HepG2 (cell line): Measurements from ENCODE around the gene SKIDA1. TPM values are rescaled to one million over a fixed set of nuclear protein-coding genes. Genes with fewer than 3 reads are reported as not detected.

Experiments
- AFF4 ChIP-seq: sonication (generic); formaldehyde crosslinking; IDR thresholded peaks from 2 replicates; pipeline ENCODE4 v1.4.0; 2020; ENCODE audit warnings: missing genetic modification reagents
- ATF5 ChIP-seq: sonication (generic); formaldehyde crosslinking; IDR thresholded peaks from 2 replicates; pipeline ENCODE4 v1.4.0; 2020; ENCODE audit warnings: mild to moderate bottlenecking, low read depth, missing genetic modification reagents
- ELF1 ChIP-seq: sonication (generic); formaldehyde crosslinking; IDR thresholded peaks from 2 replicates; pipeline ENCODE4 v1.4.0; 2020; ENCODE audit warnings: missing genetic modification reagents
- HDAC1 ChIP-seq: sonication (generic); formaldehyde crosslinking; IDR thresholded peaks from 2 replicates; pipeline ENCODE4 v1.5.1; 2020; ENCODE audit warnings: mild to moderate bottlenecking, missing genetic modification reagents
- MAFK ChIP-seq, 2 experiments: IDR thresholded peaks in 1 of 2; conservative IDR thresholded peaks in 1 of 2; 2 replicates each; pipeline ENCODE4 v1.6.1; 2011; ENCODE audit warnings: improper control_type of control experiment in 2 of 2, low read length in 2 of 2
- MTA1 ChIP-seq: sonication (generic); formaldehyde crosslinking; IDR thresholded peaks from 2 replicates; pipeline ENCODE4 v1.4.0; 2020; ENCODE audit warnings: missing genetic modification reagents, mild to moderate bottlenecking, borderline replicate concordance
- NFRKB ChIP-seq: fragments of 450-650 bp; IDR thresholded peaks from 2 replicates; pipeline ENCODE4 v1.6.1; 2017
- RBM39 ChIP-seq: fragments of 200-400 bp; formaldehyde crosslinking; IDR thresholded peaks from one replicate; pipeline ENCODE4 v1.6.1; 2018; ENCODE audit warnings: antibody characterized with exemption, mild to moderate bottlenecking, low read depth, low read length; ENCODE audit not compliant: poor library complexity, severe bottlenecking
- SKI ChIP-seq: fragments of 450-650 bp; IDR thresholded peaks from one replicate; pipeline ENCODE4 v1.6.1; 2018; ENCODE audit warnings: mild to moderate bottlenecking; ENCODE audit not compliant: partially characterized antibody
- SOX6 ChIP-seq, 2 experiments: fragments of 450-650 bp in 1 of 2; sonication (generic) in 1 of 2; formaldehyde crosslinking in 1 of 2; IDR thresholded peaks; 2 replicates each; pipeline versions ENCODE4 v1.4.0 to v1.6.1; 2017 to 2020; ENCODE audit warnings: antibody characterized with exemption in 1 of 2, mild to moderate bottlenecking in 1 of 2, missing genetic modification reagents in 1 of 2
- TEAD2 ChIP-seq: sonication (generic); formaldehyde crosslinking; IDR thresholded peaks from 2 replicates; pipeline ENCODE4 v1.9.0; 2021; ENCODE audit warnings: missing genetic modification reagents
- ZNF329 ChIP-seq: sonication (generic); formaldehyde crosslinking; IDR thresholded peaks from 2 replicates; pipeline ENCODE4 v1.9.0; 2021; ENCODE audit warnings: low read depth, mild to moderate bottlenecking, missing genetic modification reagents
- ZNF383 ChIP-seq: sonication (generic); formaldehyde crosslinking; IDR thresholded peaks from 2 replicates; pipeline ENCODE4 v1.4.0; 2020; ENCODE audit warnings: missing genetic modification reagents, mild to moderate bottlenecking, borderline replicate concordance
- ZNF451 ChIP-seq: sonication (generic); formaldehyde crosslinking; IDR thresholded peaks from 2 replicates; pipeline ENCODE4 v1.5.0; 2020; ENCODE audit warnings: mild to moderate bottlenecking, missing genetic modification reagents
- ZNF775 ChIP-seq: sonication (generic); formaldehyde crosslinking; IDR thresholded peaks from 2 replicates; pipeline ENCODE4 v1.4.0; 2020; ENCODE audit warnings: missing genetic modification reagents, mild to moderate bottlenecking, moderate library complexity, borderline replicate concordance
- ZNF850 ChIP-seq: sonication (generic); formaldehyde crosslinking; conservative IDR thresholded peaks from 2 replicates; pipeline ENCODE4 v1.9.0; 2021; ENCODE audit warnings: mild to moderate bottlenecking, missing genetic modification reagents
- ZNF891 ChIP-seq: sonication (generic); formaldehyde crosslinking; IDR thresholded peaks from 2 replicates; pipeline ENCODE4 v1.5.0; 2020; ENCODE audit warnings: mild to moderate bottlenecking, missing genetic modification reagents
- polyA plus RNA-seq, 8 experiments: library from polyadenylated mRNA; depleted of rRNA in 3 of 8; stranded (reverse) in 7 of 8; unstranded in 1 of 8; fragments of >200 nt; fragmentation: Illumina TruSeq in 4 of 8; extraction: Trizol in 4 of 8; gene quantifications; 2 replicates each; pipeline versions ENCODE4 v1.2.1 to v1.2.3, GENCODE V29; 2011 to 2016; ENCODE audit warnings: low read depth in 4 of 8, missing spikeins in 1 of 8, mixed read lengths in 1 of 8; ENCODE audit not compliant: insufficient read depth in 1 of 8
- total RNA-seq, 5 experiments: library from RNA; depleted of rRNA; stranded (reverse); fragments of >200 nt; fragmentation: Illumina TruSeq; extraction: Trizol; gene quantifications; 2 replicates each; pipeline ENCODE4 v1.2.3, GENCODE V29; 2016; ENCODE audit warnings: low read depth in 1 of 5
- TF ChIP-seq, protein P1 (sequence below): IDR thresholded peaks from 2 replicates; pipeline ENCODE4 v1.6.1; 2016; ENCODE audit warnings: missing compliant biosample characterization, missing genetic modification reagents, borderline replicate concordance
- TF ChIP-seq, protein P2 (sequence below): sonication (generic); formaldehyde crosslinking; IDR thresholded peaks from 2 replicates; pipeline ENCODE4 v1.4.0; 2020; ENCODE audit warnings: missing genetic modification reagents
- TF ChIP-seq, protein P3 (sequence below): sonication (generic); formaldehyde crosslinking; IDR thresholded peaks from 2 replicates; pipeline ENCODE4 v1.4.0; 2020; ENCODE audit warnings: low read depth, mild to moderate bottlenecking, missing genetic modification reagents

The SKIDA1 gene
- total and polyA plus RNA-seq, 2 of the 13 experiments (the other 11 are each of a cell fraction or from before 2014, with no cell fraction given), result 0.73 to 1.5 TPM

- TF ChIP-seq RBM39 (peak; percentile 13), ZNF891 (CRISPR knock-in tag) (peak; percentile 60; the same call in 1 of the 2 replicates), ZNF775 (CRISPR knock-in tag) (no peak), ZNF383 (no peak), AFF4 (CRISPR knock-in tag) (no peak), ZNF850 (CRISPR knock-in tag) (no peak), SKI (peak; percentile 57), NFRKB (no peak), MAFK (conservative IDR thresholded peaks at IDR 0.05 in 1 of 2, IDR thresholded peaks at IDR 0.05 in 1 of 2; ENCODE audit: low read length in 2 of 2) (no peak), TEAD2 (CRISPR knock-in tag) (no peak), ELF1 (CRISPR knock-in tag) (0 out of 2 replicates have a peak, but pooled peaks have one; percentile 17), ZNF451 (CRISPR knock-in tag) (peak; percentile 32; the same call in 1 of the 2 replicates), MTA1 (CRISPR knock-in tag) (peak; percentile 83; the same call in 1 of the 2 replicates), ZNF329 (CRISPR knock-in tag) (0 out of 2 replicates have a peak, but pooled peaks have one; percentile 10), ATF5 (CRISPR knock-in tag) (no peak), HDAC1 (CRISPR knock-in tag) (peak; percentile 46; the same call in 1 of the 2 replicates), SOX6 (IDR thresholded peaks at IDR 0.05) (no peak), SOX6 (CRISPR knock-in tag; IDR thresholded peaks at IDR 0.05) (peak; percentile 9; the same call in 1 of the 2 replicates)
- TF ChIP-seq, protein P1, sequence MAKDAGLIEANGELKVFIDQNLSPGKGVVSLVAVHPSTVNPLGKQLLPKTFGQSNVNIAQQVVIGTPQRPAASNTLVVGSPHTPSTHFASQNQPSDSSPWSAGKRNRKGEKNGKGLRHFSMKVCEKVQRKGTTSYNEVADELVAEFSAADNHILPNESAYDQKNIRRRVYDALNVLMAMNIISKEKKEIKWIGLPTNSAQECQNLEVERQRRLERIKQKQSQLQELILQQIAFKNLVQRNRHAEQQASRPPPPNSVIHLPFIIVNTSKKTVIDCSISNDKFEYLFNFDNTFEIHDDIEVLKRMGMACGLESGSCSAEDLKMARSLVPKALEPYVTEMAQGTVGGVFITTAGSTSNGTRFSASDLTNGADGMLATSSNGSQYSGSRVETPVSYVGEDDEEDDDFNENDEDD (CRISPR knock-in tag), result 0 out of 2 replicates have a peak, but pooled peaks have one; percentile 20
- TF ChIP-seq, protein P2, sequence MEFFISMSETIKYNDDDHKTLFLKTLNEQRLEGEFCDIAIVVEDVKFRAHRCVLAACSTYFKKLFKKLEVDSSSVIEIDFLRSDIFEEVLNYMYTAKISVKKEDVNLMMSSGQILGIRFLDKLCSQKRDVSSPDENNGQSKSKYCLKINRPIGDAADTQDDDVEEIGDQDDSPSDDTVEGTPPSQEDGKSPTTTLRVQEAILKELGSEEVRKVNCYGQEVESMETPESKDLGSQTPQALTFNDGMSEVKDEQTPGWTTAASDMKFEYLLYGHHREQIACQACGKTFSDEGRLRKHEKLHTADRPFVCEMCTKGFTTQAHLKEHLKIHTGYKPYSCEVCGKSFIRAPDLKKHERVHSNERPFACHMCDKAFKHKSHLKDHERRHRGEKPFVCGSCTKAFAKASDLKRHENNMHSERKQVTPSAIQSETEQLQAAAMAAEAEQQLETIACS, result peak; percentile 64
- TF ChIP-seq, protein P3, sequence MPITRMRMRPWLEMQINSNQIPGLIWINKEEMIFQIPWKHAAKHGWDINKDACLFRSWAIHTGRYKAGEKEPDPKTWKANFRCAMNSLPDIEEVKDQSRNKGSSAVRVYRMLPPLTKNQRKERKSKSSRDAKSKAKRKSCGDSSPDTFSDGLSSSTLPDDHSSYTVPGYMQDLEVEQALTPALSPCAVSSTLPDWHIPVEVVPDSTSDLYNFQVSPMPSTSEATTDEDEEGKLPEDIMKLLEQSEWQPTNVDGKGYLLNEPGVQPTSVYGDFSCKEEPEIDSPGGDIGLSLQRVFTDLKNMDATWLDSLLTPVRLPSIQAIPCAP, result 0 out of 2 replicates have a peak, but pooled peaks have one; percentile 43
Observed at GRCh38 chr10:21534604-21535493, 9.4 kb upstream of the SKIDA1 start (continued).
